Head of caudate nucleus (tissue), 42 donors: ENCODE data around the gene RSU1.
A peak's percentile ranks its signal among the peaks of the same experiment; 100 is the strongest.

ENCODE experiments used
- DNase-seq, 42 donors: peaks; one replicate each; pipeline versions ENCODE4 v3.0.0 to v3.0.0-alpha.2; 2020 to 2021; ENCODE audit warnings: mixed read lengths in 7 of 42
- intact Hi-C: fragments of 100-400 bp; cut with DNase I; formaldehyde crosslinking; loops from one replicate; pipeline ENCODE4 v1.15.0; 2022

Gene RSU1

DNA sequence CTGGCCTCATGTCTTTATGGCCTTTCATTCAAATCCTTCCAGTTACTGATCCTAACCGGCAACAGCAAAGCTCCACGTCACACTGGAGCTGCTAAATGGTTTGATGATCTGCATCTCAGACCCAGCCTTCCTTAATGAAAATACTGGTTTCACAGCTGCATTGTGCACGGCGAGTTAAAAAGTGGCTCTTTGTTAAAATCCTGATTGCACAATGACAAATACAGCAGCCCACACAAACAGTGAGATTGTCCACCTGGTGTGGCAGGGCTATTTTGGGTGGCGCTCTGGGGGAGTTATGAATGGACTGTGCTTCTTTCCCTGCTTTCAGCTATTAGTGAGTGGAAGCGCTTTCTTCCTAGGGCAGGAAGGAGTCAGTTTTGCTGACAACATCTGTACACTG, 232.1 kb downstream of the RSU1 start:
- intact Hi-C loops = no loop called here
- no peak for DNase-seq

DNA sequence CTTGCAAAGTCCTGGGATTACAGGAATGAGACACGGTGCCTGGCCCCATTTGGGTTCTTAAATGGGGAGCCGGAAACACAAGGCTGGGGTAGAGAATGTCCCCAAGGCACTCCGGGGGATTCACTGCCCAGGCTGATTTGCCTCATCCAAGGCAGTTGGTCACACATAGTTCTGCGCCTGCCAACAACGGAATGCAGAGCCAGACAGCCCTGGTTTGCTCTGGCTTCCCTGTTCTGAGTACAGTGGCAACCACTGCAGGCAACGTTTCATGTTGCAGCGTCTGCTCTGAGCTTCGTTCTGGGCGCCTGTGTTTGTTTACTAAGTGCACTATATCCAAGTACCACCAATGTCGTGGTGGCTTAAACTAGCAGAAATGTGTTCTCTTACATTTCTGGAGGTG, 233.8 kb downstream of the RSU1 start:
- DNase-seq = no peak
- intact Hi-C loops = no loop called here

DNA sequence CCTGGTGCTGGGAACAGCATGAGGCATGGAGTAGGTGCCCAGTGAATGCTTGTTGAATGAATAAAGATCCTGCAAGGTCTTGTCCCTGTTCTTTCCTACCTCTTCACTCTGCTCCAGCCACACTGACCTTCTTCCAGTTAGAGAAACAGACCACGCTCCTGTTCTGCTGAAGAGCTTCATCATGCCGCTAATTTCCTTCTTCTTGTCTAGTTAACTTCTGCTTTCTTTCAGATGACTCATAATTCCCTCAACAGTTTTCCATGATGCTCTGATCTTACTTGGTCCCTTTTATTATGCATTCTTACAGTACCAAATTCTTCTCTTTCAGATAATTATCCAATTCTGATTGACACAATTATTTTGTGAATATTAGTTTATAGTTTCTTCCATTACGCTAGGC, 236.0 kb downstream of the RSU1 start:
- no peak for DNase-seq
- intact Hi-C loops = no loop called here

DNA sequence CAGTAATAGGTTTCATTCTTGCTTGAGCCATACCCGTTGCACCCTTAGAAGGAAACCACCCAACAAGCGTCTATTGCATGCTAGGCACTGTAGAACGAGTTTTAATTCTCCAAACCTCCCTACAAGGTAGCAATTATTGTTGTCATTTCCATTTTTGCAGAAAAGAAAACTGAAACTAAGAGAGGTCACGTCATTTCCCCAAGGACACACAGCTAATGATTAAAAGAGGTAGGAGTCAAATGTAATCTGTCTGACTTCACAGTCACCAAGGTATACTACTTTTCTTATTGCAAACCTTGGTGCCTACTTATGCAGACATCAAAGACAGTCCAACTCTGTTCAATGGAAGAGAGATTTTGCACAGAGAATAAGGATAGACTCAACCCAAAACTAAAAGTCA, 246.5 kb downstream of the RSU1 start:
- intact Hi-C loops = no loop called here
- DNase-seq = no peak

DNA sequence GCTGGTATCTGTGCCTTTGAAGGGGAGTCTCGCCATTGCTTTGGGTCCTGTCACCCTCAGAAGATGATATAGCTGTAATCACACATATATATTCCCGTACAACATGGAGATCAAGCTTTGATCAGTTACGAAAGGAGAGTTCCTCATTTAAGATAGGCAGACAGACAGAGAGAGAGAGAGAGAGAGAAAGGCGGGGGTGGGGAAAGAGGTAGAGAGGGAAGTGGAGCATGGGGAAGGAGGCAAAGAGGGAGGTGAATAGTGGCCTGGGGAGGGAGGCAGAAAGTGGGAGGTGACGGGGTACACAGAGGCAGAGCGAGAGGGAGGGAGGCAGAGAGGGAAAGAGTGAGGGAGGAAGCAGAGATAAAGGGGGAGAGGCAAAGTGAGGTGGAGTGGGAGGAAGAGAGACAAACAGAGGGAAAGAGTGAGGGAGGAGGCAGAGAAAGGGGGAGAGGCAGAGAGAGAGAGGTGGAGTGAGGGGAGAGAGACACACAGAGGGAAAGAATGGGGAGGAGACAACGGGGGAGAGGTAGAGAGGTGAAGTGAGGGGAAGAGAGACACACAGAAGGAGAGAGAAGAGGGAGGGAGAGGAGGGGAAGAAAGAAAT, 250.9 kb downstream of the RSU1 start:
- intact Hi-C loops = no loop called here
- DNase-seq = no peak

DNA sequence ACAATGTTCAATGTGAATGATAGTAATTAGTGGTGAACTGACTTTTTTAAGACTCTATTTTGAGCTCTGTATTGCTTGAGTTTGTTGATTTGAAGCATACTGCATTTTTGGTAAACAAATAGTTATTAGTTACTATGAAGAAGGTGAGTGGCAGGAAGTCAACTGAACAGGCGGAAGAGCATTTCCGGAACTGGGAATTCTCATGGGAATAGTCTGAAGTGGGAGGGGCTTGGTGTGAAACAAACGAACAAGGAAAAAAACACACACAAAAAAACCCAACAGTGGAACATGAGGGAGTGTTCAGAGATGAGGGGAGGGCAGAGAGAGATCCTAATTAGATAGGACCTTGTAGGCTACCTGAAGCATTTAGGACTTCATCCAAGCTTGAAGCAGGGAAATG, 251.6 kb downstream of the RSU1 start:
- intact Hi-C loops = no loop called here
- no peak for DNase-seq

DNA sequence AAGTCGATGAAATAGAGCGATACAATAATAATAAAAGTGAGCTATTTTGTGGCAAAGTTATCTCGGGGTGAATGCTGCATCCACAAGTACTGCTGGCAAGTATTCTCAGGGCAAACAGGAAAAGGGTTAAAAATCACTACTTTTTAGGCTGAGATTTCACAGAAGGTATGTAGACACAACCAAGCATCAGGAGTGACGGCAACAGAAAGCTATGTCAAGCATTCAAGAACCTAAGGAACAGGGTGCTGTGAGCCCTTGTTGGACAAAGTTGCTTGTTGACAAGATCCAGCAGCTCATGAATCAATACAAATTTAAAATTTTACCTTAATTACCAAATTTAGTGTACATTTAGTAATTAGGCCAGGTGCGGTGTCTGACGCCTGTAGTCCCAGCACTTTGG, 254.3 kb downstream of the RSU1 start:
- DNase-seq = no peak
- intact Hi-C loops = no loop called here

DNA sequence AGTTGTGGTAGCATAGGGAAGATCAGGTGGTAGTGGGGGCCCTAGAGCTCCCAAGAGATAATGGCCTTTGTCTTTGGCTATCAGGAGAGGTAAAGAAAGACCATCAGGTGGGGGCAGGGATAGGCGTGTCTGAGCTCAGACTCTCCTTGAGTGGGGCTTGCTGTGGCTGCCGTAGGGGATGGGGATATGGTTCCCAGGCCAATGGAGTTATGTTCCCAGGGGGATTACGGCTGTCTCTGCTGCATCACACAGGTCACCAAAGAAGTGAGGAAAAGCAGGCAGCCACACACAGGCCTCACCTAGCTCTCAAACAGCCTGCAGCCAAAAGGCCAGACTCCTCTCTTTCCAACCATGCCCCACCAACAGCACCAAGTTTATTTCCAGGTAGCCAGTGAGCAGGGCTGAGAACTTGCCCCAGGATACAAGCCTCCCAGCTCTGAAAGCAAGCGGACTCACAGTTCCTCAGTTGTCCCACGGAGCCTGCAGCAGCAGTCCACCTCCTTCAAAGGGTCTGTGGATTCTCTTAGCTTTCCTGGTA, 257.9 kb downstream of the RSU1 start:
- intact Hi-C loops = no loop called here
- DNase-seq = no peak

DNA sequence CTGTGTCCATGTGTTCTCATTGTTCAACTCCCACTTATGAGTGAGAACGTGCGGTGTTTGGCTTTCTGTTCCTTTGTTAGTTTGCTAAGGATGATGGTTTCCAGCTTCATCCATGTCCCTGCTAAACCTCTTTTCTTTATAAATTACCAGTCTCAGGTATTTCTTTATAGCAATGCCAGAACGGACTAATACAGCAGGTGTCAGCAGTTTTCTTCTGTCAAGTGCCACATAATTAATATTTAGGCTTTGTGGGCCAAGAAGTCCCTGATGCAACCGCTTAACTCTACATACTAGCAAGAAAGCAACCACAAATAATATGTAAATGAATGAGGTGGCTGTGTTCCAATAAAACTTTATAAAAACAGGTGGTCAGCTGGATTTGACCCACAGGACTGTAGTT, 269.3 kb downstream of the RSU1 start:
- intact Hi-C loops = no loop called here

DNA sequence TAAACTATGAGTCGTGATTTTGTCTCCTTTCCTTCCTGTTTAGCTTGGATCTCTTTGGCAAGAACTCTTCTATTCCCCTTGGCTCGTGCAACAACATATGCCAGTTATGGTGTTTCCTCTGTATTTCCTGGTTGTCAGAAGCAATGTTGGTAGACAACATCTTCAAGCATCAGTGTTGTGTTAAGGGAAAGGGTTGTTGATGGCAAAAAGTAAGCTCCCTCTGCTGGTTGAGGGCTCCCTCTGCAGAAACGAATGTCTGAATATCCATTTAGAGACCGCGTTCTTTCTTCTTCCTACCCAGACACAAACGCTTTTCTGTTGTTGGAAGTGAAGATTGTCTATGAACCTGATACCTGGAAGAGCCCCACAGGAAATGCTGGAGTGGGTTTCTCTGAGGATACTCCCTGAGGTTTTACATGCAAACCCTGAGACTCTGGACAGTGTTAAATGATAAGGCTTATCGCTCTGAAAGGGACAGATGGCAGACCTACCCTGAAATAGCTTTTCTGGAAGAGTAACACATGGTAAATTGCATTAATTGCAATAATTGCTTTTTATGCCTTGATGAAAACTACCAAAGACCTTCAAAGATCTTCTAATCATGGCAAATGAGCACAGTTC, 272.0 kb downstream of the RSU1 start:
- intact Hi-C loops = no loop called here
- peak in 2 of 42 donors; percentile 5 to 9 for DNase-seq

More for the DNA sequence above, 269.3 kb downstream of the RSU1 start:
- DNase-seq = no peak

DNA sequence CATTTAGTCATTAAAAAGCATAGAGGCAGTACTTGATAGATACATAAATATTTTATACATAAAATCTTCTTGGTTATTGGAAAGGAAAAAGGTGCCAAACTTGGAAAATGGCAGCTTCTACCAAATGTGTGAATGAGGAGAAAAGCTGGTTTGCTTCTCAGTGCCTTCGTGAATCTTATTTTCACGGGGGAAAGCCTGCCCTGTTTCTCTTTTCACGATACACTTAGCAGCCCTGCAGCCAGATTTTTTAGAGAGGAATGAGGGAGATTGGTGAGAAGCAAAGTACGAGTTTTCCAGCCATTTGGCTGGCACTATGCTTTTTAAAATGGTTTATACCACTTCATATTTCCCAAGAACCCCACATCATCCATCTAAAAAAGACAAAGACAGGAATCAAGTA, 272.6 kb downstream of the RSU1 start:
- no peak for DNase-seq
- intact Hi-C loops = no loop called here

DNA sequence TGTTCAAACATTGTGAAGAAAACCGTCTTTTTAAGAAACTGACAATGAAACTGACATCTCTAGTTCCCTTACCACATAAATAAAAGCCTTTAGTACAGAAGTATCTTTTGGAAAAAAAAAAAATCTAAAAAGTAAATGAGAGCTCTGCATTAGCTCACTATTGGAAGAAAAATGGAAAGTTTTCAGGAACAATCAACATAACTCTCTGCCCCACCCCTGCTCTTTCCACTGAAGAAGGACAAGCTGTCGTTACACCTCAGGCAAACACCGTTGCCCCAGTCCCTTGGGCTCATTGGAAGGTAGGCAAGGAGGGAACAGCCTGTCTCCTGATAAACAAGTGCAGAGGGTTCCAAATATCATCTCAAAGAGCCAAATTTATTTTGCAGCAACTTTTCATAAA, 273.1 kb downstream of the RSU1 start:
- DNase-seq = no peak
- intact Hi-C loops = no loop called here
